CD4-positive, alpha-beta T cell treated with Interleukin-6 for 4 hours (primary cell): ENCODE data around the gene OTOP1.
"Not testable (repeated sequence)": the region's sequence is repeated elsewhere in the genome, so short reads cannot be mapped to it uniquely, and the experiment has no call there.

Experiments
- DNase-seq: peaks from one replicate; pipeline ENCODE4 v3.0.0-alpha.2; 2020; ENCODE audit warnings: mixed read lengths

The OTOP1 gene

DNA sequence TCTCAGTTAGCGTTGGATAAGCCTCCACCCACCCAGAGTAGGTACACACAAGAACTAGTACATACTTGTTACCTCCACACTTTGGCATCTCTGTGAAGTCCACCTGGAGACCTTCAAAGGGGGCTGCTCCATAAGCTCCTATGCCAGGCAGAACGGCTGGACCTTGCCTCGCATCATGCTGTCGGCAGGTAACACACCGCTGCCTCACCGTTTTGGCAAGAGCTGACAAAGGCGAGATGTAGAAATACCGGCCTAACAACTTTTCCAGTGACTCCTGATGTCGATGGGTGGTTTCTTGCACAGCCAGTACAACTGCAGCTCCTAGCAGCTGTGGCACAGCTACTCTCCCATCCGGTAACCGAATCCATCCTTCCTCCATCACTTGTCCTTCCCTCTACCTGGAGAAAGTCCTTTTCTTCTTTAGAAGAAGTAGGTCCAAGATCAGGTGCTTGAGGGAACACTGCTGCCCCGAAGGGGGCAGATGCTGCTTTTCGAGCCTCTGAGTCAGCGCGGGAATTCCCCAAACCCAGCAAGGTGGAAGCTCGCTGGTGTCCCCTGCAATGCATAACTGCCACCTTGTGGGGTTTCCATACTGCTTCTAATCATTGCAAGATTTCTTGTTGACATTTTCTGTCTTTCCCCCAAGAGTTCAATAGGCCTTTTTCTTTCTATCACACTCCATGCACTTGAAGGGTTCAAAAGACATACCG lies 65.6 kb downstream of the OTOP1 start:
- DNase-seq, result not testable (repeated sequence)

DNA sequence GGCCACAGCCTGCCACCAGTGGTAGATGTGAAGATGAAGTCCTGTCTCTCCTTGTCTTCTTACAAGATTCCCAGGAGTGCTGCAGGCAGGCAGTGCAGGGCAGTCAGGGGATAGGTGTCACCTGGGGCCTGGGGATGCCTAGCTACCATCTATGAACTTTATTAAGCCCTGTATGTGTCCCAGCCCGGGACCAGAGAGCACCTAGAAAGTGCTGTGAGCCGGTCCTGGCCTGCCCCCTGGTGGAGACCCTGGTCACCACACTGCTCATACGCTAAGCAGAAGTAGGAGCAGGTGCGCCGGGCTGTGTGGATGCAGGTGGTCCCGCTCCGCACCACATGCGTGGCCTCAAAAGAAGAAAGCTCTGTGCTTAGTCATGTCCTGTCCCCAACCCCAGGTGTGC lies 81.1 kb downstream of the OTOP1 start:
- DNase-seq, result not testable (repeated sequence)

DNA sequence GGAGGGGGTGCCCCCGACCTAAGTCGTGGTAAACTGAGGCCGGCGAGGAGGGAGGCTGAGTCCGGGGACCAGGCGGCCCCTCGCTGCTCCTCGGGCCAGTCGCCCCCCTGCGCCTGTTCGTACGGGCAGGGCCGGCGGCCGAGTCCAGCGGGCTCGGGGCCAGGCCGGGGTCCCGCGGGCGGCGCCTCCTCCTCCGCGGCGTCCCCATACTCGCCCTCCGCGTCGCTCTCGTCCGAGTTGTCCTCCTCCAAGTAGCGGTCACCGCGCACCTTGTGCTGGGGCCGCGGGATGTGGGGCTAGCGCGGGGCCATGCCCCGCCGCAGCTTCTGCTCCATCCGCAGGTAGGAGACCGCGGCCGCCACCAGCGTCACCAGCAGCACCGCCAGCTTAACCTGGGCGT lies 83.4 kb downstream of the OTOP1 start:
- not testable (repeated sequence) for DNase-seq

DNA sequence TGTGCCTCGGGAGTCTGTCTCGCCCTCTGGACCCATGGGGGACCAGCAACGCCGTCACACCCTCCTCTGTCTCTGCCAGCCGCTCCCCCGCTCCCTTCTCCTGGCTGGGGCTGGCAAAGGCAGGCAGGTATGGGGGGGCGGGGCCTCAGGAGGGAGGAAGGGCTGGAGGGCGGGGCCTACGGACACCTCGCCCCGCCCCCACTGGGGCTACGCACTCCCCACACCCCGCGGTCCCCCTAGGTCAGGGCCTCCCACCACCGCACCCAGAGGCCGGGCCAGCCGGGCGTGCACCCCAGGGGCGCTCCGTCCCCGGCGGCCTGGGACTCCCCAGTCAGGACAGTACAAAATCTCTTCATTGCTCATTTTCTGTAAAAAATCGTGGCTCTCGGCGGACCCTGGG lies 84.0 kb downstream of the OTOP1 start:
- not testable (repeated sequence) for DNase-seq

DNA sequence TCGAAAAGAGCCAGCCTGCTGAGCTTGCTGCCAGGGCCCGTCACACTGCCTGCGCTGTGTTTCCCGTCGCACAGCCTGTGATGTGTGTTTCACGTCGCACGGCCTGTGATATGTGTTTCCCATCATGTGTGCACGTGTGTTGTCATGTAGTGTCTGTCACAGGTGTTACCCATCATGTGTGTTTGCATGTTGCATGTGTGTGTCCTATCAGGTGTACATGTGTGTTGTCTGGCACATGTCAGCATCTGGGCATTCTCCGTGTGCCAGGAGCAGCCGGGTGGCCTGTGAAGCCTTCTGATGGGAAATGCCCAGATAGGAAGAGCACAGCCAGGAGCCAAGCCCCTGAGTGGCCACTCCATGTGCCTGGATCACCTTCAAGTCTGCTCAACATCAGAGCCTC lies 85.5 kb downstream of the OTOP1 start:
- DNase-seq, result not testable (repeated sequence)
